Measurements from ENCODE around the gene GMCL1.
A peak's percentile ranks its signal among the peaks of the same experiment; 100 is the strongest.

Gene GMCL1

GRCh38 chr2:69914950-69915945, 85.8 kb downstream of the GMCL1 start, which contains the start of gene MXD1:
TSS of gene MXD1 (plus strand) at chr2:69915109. CDS start at chr2:69915331, 222 bp downstream.
- no peaks in the 10 kb centered on the region for H3K9me2 ChIP-seq (ENCODE audit: low read depth, low read length)
- no peak for TF ChIP-seq CTCF (IDR thresholded peaks at IDR 0.05; ENCODE audit: low read length)
- no peak for TF ChIP-seq EZH2 (IDR thresholded peaks at IDR 0.05; ENCODE audit: borderline replicate concordance, low read length)
- H3K79me2 ChIP-seq (ENCODE audit: insufficient read depth, low read length) = peaks cover 4% of the 10 kb centered on the region; the same call in 1 of the 2 replicates
- H3K9me3 ChIP-seq (ENCODE audit: low read length) = no peaks in the 10 kb centered on the region
- H3K27ac ChIP-seq (ENCODE audit: low read depth, low read length, poor library complexity, severe bottlenecking) = peak within 1 kb of the TSS; percentile 56
- H3K27me3 ChIP-seq (ENCODE audit: insufficient read depth, low read length) = no peaks in the 10 kb centered on the region
- peak within 1 kb of the TSS; percentile 81 for H3K9ac ChIP-seq (ENCODE audit: low read length)
- no peak within 1 kb of the TSS for H2AFZ ChIP-seq (ENCODE audit: low read length)
- peak within 1 kb of the TSS; percentile 77 for H3K4me2 ChIP-seq (ENCODE audit: low read length)
- H3K4me3 ChIP-seq (ENCODE audit: low read depth, low read length, poor library complexity, severe bottlenecking) = peak within 1 kb of the TSS; percentile 90
- peaks cover 27% of the 10 kb centered on the region; the same call in 1 of the 2 replicates for H3K36me3 ChIP-seq (ENCODE audit: insufficient read depth, low read length)
- peaks cover 49% of the 10 kb centered on the region for H3K4me1 ChIP-seq (ENCODE audit: insufficient read depth, low read length, severe bottlenecking)
- H4K20me1 ChIP-seq (ENCODE audit: insufficient read depth, low read length) = no peaks in the 10 kb centered on the region
- H3F3A ChIP-seq (ENCODE audit: insufficient read depth, low read length) = 0 out of 2 replicates have a peak, but pooled peaks cover 9% of the 10 kb centered on the region

- Histone ChIP-seq H3K27ac (ENCODE audit: low read depth, low read length, poor library complexity, severe bottlenecking) (no peak overlapping the region), H2AFZ (ENCODE audit: low read length) (no peak overlapping the region), H3K4me3 (ENCODE audit: low read depth, low read length, poor library complexity, severe bottlenecking) (peak overlapping the region; percentile 90), H3K9me2 (ENCODE audit: low read depth, low read length) (no peaks in the 10 kb centered on the region), H3K4me2 (ENCODE audit: low read length) (peak overlapping the region; percentile 77), H3K9me3 (ENCODE audit: low read length) (no peaks in the 10 kb centered on the region), H3K27me3 (ENCODE audit: insufficient read depth, low read length) (no peaks in the 10 kb centered on the region), H3K4me1 (ENCODE audit: insufficient read depth, low read length, severe bottlenecking) (peaks cover 49% of the 10 kb centered on the region), H3F3A (ENCODE audit: insufficient read depth, low read length) (0 out of 2 replicates have a peak, but pooled peaks cover 9% of the 10 kb centered on the region), H3K9ac (ENCODE audit: low read length) (peak overlapping the region; percentile 81), H4K20me1 (ENCODE audit: insufficient read depth, low read length) (no peaks in the 10 kb centered on the region), H3K36me3 (ENCODE audit: insufficient read depth, low read length) (peaks cover 36% of the 10 kb centered on the region; the same call in 1 of the 2 replicates), H3K79me2 (ENCODE audit: insufficient read depth, low read length) (peaks cover 4% of the 10 kb centered on the region; the same call in 1 of the 2 replicates)
- TF ChIP-seq CTCF (IDR thresholded peaks at IDR 0.05; ENCODE audit: low read length) (no peak), EZH2 (IDR thresholded peaks at IDR 0.05; ENCODE audit: borderline replicate concordance, low read length) (no peak)
Observed at GRCh38 chr2:69916106-69916505, 86.6 kb downstream of the GMCL1 start.

- H3K4me3 ChIP-seq (ENCODE audit: low read depth, low read length, poor library complexity, severe bottlenecking) = no peak overlapping the region
- no peaks in the 10 kb centered on the region for H3K27me3 ChIP-seq (ENCODE audit: insufficient read depth, low read length)
- 0 out of 2 replicates have a peak, but pooled peaks cover 5% of the 10 kb centered on the region for H3F3A ChIP-seq (ENCODE audit: insufficient read depth, low read length)
- H3K9ac ChIP-seq (ENCODE audit: low read length) = no peak overlapping the region; the same call in 1 of the 2 replicates
- H4K20me1 ChIP-seq (ENCODE audit: insufficient read depth, low read length) = no peaks in the 10 kb centered on the region
- H3K36me3 ChIP-seq (ENCODE audit: insufficient read depth, low read length) = peaks cover 45% of the 10 kb centered on the region
- peaks cover 48% of the 10 kb centered on the region for H3K4me1 ChIP-seq (ENCODE audit: insufficient read depth, low read length, severe bottlenecking)
- no peak overlapping the region for H2AFZ ChIP-seq (ENCODE audit: low read length)
- H3K9me2 ChIP-seq (ENCODE audit: low read depth, low read length) = no peaks in the 10 kb centered on the region
- H3K9me3 ChIP-seq (ENCODE audit: low read length) = no peaks in the 10 kb centered on the region
- H3K27ac ChIP-seq (ENCODE audit: low read depth, low read length, poor library complexity, severe bottlenecking) = no peak overlapping the region
- TF ChIP-seq EZH2 (IDR thresholded peaks at IDR 0.05; ENCODE audit: borderline replicate concordance, low read length) (no peak), CTCF (IDR thresholded peaks at IDR 0.05; ENCODE audit: low read length) (no peak)
- peaks cover 4% of the 10 kb centered on the region; the same call in 1 of the 2 replicates for H3K79me2 ChIP-seq (ENCODE audit: insufficient read depth, low read length)
- peak overlapping the region; percentile 3; the same call in 1 of the 2 replicates for H3K4me2 ChIP-seq (ENCODE audit: low read length)
Observed at GRCh38 chr2:69917852-69918251, 88.4 kb downstream of the GMCL1 start.
